HG03571 (cell line): Measurements from ENCODE around the gene PPIL4.

Experiments used
- ATAC-seq: cut with Tn5 transposase; IDR thresholded peaks from one replicate; pipeline ENCODE4 v1.9.1; 2021; ENCODE audit not compliant: unreplicated experiment

PPIL4 gene

GRCh38 chr6:149484733-149485700, 60.8 kb downstream of the PPIL4 start, which contains the start of gene ZC3H12D:
TSS of gene ZC3H12D (minus strand) at chr6:149485014. CDS start at chr6:149474543, 10,471 bp downstream.
- peak; percentile 33 for ATAC-seq

- ATAC-seq = no peak
Observed at GRCh38 chr6:149483849-149484655, 61.8 kb downstream of the PPIL4 start.

GRCh38 chr6:149483334-149483725, 62.5 kb downstream of the PPIL4 start:
- ATAC-seq = no peak

GRCh38 chr6:149482545-149483333, 63.1 kb downstream of the PPIL4 start:
- no peak for ATAC-seq

GRCh38 chr6:149480502-149481280, 65.2 kb downstream of the PPIL4 start:
- no peak for ATAC-seq

- ATAC-seq = no peak
Observed at GRCh38 chr6:149478631-149479314, 67.1 kb downstream of the PPIL4 start.

GRCh38 chr6:149477544-149477943, 68.3 kb downstream of the PPIL4 start:
- ATAC-seq = no peak

GRCh38 chr6:149476789-149477455, 68.9 kb downstream of the PPIL4 start:
- no peak for ATAC-seq

GRCh38 chr6:149474108-149474935, 71.5 kb downstream of the PPIL4 start:
- ATAC-seq = peak; percentile 54

GRCh38 chr6:149473080-149474052, 72.5 kb downstream of the PPIL4 start:
- no peak for ATAC-seq

GRCh38 chr6:149472241-149472640, 73.6 kb downstream of the PPIL4 start:
- no peak for ATAC-seq

- no peak for ATAC-seq
Observed at GRCh38 chr6:149471801-149472200, 74.0 kb downstream of the PPIL4 start.

- ATAC-seq = no peak
Observed at GRCh38 chr6:149470948-149471347, 74.9 kb downstream of the PPIL4 start.

GRCh38 chr6:149468179-149468578, 77.7 kb downstream of the PPIL4 start:
- no peak for ATAC-seq

- no peak for ATAC-seq
Observed at GRCh38 chr6:149467265-149467664, 78.6 kb downstream of the PPIL4 start.

GRCh38 chr6:149464411-149464810, 81.4 kb downstream of the PPIL4 start:
- ATAC-seq = no peak

- ATAC-seq = no peak
Observed at GRCh38 chr6:149463781-149464180, 82.1 kb downstream of the PPIL4 start.
